Prostate gland (tissue), 2 donors: ENCODE data around the gene PTPRM. TPM values are rescaled to one million over a fixed set of nuclear protein-coding genes. Genes with fewer than 3 reads are reported as not detected.

ENCODE experiments used
- DNase-seq: peaks from one replicate; pipeline ENCODE4 v3.0.0-alpha.2; 2019; ENCODE audit warnings: low spot score
- H3K27ac ChIP-seq, 2 donors: fragments of 200-600 bp; sonication (generic); 2 replicates each; pipeline ENCODE4 v1.5.1; 2017 to 2019
- H3K27me3 ChIP-seq: fragments of 200-600 bp; sonication (generic); replicated peaks from 2 replicates; pipeline ENCODE4 v1.5.1; 2019; ENCODE audit not compliant: insufficient read depth
- H3K36me3 ChIP-seq, 2 donors: fragments of 200-600 bp; sonication (generic); 1 replicate in 1 of 2; 2 replicates in 1 of 2; pipeline versions ENCODE4 v1.5.1 to v1.8.1; 2017 to 2019
- H3K4me1 ChIP-seq: fragments of 200-600 bp; sonication (generic); replicated peaks from 2 replicates; pipeline ENCODE4 v1.5.1; 2019
- H3K4me3 ChIP-seq, 2 donors: fragments of 200-600 bp; sonication (generic); 2 replicates each; pipeline ENCODE4 v1.5.1; 2017 to 2019
- H3K9me3 ChIP-seq: fragments of 200-600 bp; sonication (generic); 2 replicates; pipeline ENCODE4 v1.5.1; 2017
- POLR2A ChIP-seq: fragments of 450-650 bp; IDR thresholded peaks from one replicate; pipeline ENCODE4 v1.6.1; 2016; ENCODE audit warnings: antibody characterized with exemption, mild to moderate bottlenecking
- POLR2AphosphoS5 ChIP-seq: sonication (generic); formaldehyde crosslinking; IDR thresholded peaks from one replicate; pipeline ENCODE4 v1.6.1; 2017; ENCODE audit warnings: antibody characterized with exemption
- WGBS: methylation state at CpG from one replicate; pipeline ENCODE4 v1.1.5; 2018; 5-methylcytosine and 5-hydroxymethylcytosine counted together
- intact Hi-C: fragments of 100-400 bp; cut with DNase I; formaldehyde crosslinking; loops from one replicate; pipeline ENCODE4 v1.14.2; 2022
- total RNA-seq, 2 donors: library from RNA; depleted of rRNA; stranded (reverse); fragments of >200 nt; gene quantifications; one replicate each; pipeline ENCODE4 v1.1.0, GENCODE V29; 2016
- TF ChIP-seq, protein P1 (sequence below), 4 experiments: fragments of 200-600 bp in 2 of 4; fragments of 450-650 bp in 2 of 4; sonication (generic) in 2 of 4; IDR thresholded peaks; 1 replicate in 3 of 4; 2 replicates in 1 of 4; pipeline ENCODE4 v1.5.1; 2016 to 2019; ENCODE audit warnings: antibody characterized with exemption in 4 of 4, mild to moderate bottlenecking in 2 of 4, moderate library complexity in 2 of 4

The PTPRM gene
- total RNA-seq, 2 donors from 2014 or later = 32.9 to 92.6 TPM

- Histone ChIP-seq H3K4me1 (no peaks in the 10 kb centered on the region), H3K36me3 (no peaks in the 10 kb centered on the region), H3K27ac (no peak overlapping the region), H3K9me3 (no peaks in the 10 kb centered on the region), H3K27me3 (no peaks in the 10 kb centered on the region), H3K4me3 (no peak overlapping the region)
- 52% methylated on average over 3 of the region's 3 CpGs for WGBS
- TF ChIP-seq POLR2AphosphoS5 (no peak), POLR2A (no peak)
- TF ChIP-seq, protein P1, sequence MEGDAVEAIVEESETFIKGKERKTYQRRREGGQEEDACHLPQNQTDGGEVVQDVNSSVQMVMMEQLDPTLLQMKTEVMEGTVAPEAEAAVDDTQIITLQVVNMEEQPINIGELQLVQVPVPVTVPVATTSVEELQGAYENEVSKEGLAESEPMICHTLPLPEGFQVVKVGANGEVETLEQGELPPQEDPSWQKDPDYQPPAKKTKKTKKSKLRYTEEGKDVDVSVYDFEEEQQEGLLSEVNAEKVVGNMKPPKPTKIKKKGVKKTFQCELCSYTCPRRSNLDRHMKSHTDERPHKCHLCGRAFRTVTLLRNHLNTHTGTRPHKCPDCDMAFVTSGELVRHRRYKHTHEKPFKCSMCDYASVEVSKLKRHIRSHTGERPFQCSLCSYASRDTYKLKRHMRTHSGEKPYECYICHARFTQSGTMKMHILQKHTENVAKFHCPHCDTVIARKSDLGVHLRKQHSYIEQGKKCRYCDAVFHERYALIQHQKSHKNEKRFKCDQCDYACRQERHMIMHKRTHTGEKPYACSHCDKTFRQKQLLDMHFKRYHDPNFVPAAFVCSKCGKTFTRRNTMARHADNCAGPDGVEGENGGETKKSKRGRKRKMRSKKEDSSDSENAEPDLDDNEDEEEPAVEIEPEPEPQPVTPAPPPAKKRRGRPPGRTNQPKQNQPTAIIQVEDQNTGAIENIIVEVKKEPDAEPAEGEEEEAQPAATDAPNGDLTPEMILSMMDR (IDR thresholded peaks at IDR 0.05) = no peak
- DNase-seq = no peak
- intact Hi-C loops = no loop called here
Observed at GRCh38 chr18:8283891-8284585, 716.9 kb downstream of the PTPRM start.

GRCh38 chr18:8286303-8286702, 719.2 kb downstream of the PTPRM start:
- no peaks in the 10 kb centered on the region for H3K4me1 ChIP-seq
- DNase-seq = no peak
- no peaks in the 10 kb centered on the region for H3K36me3 ChIP-seq
- no peaks in the 10 kb centered on the region for H3K9me3 ChIP-seq
- H3K27ac ChIP-seq = no peak overlapping the region
- TF ChIP-seq POLR2AphosphoS5 (no peak), POLR2A (no peak)
- TF ChIP-seq, protein P1 (IDR thresholded peaks at IDR 0.05) = no peak
- H3K4me3 ChIP-seq = no peak overlapping the region
- intact Hi-C loops = no loop called here
- WGBS = 59% methylated on average over 2 of the region's 2 CpGs
- H3K27me3 ChIP-seq = no peaks in the 10 kb centered on the region

DNA sequence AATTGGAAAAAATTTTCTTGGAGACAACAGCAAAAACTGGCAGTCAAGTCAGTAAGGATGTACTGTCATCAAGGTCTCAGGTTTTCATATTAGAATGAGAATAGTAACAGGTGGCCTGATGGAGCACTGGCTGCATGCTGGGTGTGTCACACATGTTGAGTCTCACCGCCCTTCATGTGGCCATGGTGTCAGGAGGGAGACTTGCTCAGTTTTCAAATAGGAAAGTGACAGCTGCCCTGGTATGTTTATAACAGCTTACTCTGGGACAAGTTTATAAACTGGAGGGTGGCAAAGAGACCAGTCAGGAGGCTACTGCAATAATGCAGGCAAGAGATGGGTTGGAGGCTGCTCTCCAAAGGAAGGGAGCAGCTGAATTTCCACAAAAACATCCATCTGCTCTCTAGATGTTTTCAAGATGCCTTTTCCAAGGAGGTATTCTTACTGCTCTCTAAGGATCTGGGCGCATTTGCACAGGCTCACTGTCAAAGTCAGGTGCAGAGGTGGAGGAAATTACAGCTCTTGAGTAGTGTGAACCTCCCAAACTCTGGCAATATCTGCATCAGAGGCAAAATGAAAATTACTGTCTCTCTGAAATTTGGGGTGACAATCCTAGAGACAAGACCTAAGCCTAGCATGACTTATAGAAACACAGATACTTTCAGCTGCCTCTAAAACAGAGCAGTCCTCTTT, 720.2 kb downstream of the PTPRM start:
- Histone ChIP-seq H3K36me3 (no peaks in the 10 kb centered on the region), H3K27me3 (no peaks in the 10 kb centered on the region), H3K9me3 (no peaks in the 10 kb centered on the region), H3K4me1 (no peaks in the 10 kb centered on the region), H3K4me3 (no peak overlapping the region), H3K27ac (no peak overlapping the region)
- intact Hi-C loops = no loop called here
- DNase-seq = no peak
- TF ChIP-seq POLR2A = no peak
- 96% methylated on average over 2 of the region's 2 CpGs for WGBS

GRCh38 chr18:8288472-8289195, 721.5 kb downstream of the PTPRM start:
- H3K36me3 ChIP-seq = no peaks in the 10 kb centered on the region
- intact Hi-C loops = no loop called here
- H3K4me3 ChIP-seq = no peak overlapping the region
- no peaks in the 10 kb centered on the region for H3K9me3 ChIP-seq
- TF ChIP-seq POLR2AphosphoS5 = no peak
- TF ChIP-seq POLR2A = no peak
- TF ChIP-seq, protein P1 (IDR thresholded peaks at IDR 0.05) = no peak
- H3K27ac ChIP-seq = no peak overlapping the region
- no peak for DNase-seq
- no peaks in the 10 kb centered on the region for H3K4me1 ChIP-seq
- WGBS = 94% methylated on average over 8 of the region's 8 CpGs
- no peaks in the 10 kb centered on the region for H3K27me3 ChIP-seq

DNA sequence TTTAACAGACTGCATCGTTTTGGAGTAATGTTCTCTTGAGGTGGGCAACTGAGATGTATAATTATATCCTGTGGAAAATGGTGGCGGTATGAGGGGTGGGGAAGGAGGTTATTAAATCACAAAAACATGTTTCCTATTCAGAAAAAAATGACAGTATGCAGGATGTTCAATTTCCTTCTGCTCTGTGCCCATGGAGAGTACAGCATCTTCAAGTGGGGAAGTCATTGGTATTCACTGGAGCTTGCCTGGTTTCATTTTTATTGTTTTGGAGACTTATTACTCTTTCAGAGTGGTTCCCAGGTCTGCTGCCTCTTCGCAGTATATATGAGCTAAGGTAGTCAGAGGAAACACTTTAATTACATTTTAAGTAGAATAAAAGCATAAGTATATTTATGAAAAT, 723.3 kb downstream of the PTPRM start:
- Histone ChIP-seq H3K4me3 (no peak overlapping the region), H3K27ac (no peak overlapping the region), H3K9me3 (no peaks in the 10 kb centered on the region), H3K36me3 (no peaks in the 10 kb centered on the region), H3K4me1 (no peaks in the 10 kb centered on the region), H3K27me3 (no peaks in the 10 kb centered on the region)
- 75% methylated on average over 3 of the region's 3 CpGs for WGBS
- TF ChIP-seq POLR2A (no peak), POLR2AphosphoS5 (no peak)
- TF ChIP-seq, protein P1 (IDR thresholded peaks at IDR 0.05) = no peak
- no peak for DNase-seq
- intact Hi-C loops = no loop called here
